ENCODE data around the gene IFITM10.

IFITM10 gene

DNA sequence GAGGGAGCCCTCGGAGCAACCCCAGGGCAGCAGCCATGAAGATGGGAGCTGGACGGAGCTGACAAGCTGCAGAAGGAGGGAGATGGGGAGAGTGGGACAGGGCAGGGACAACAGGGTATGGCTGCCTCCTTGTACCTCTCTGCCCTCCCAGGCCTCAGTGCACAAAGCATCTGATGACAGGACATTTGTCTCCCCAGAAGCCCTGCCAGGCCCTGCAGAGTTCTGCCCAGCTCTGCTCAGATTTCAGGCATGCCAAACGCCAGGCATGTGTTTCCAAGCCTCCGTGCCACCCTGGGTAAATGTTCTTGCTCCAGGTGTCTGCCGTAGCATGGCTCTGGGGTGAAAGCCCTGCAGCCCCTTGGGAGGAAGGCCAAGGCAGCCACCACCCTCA is 1.1 kb upstream of the IFITM10 start:
- TF ChIP-seq, protein P1, sequence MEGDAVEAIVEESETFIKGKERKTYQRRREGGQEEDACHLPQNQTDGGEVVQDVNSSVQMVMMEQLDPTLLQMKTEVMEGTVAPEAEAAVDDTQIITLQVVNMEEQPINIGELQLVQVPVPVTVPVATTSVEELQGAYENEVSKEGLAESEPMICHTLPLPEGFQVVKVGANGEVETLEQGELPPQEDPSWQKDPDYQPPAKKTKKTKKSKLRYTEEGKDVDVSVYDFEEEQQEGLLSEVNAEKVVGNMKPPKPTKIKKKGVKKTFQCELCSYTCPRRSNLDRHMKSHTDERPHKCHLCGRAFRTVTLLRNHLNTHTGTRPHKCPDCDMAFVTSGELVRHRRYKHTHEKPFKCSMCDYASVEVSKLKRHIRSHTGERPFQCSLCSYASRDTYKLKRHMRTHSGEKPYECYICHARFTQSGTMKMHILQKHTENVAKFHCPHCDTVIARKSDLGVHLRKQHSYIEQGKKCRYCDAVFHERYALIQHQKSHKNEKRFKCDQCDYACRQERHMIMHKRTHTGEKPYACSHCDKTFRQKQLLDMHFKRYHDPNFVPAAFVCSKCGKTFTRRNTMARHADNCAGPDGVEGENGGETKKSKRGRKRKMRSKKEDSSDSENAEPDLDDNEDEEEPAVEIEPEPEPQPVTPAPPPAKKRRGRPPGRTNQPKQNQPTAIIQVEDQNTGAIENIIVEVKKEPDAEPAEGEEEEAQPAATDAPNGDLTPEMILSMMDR (IDR thresholded peaks at IDR 0.05; ENCODE audit: low read depth, low read length), result no peak
- no peak overlapping the region for H3K4me3 ChIP-seq (ENCODE audit: low read depth, low read length)
- in situ Hi-C loops (cut with HindIII; ENCODE audit: low sequenced_read_pairs), result no loop called here
- DNase-seq (ENCODE audit: low read depth, low spot score), result no peak

GRCh38 chr11:1750840-1751530 is 590 bp upstream of the IFITM10 start:
- DNase-seq (ENCODE audit: low read depth, low spot score), result no peak
- TF ChIP-seq, protein P1 (IDR thresholded peaks at IDR 0.05; ENCODE audit: low read depth, low read length), result no peak
- in situ Hi-C loops (cut with HindIII; ENCODE audit: low sequenced_read_pairs), result no loop called here
- no peak overlapping the region for H3K4me3 ChIP-seq (ENCODE audit: low read depth, low read length)

DNA sequence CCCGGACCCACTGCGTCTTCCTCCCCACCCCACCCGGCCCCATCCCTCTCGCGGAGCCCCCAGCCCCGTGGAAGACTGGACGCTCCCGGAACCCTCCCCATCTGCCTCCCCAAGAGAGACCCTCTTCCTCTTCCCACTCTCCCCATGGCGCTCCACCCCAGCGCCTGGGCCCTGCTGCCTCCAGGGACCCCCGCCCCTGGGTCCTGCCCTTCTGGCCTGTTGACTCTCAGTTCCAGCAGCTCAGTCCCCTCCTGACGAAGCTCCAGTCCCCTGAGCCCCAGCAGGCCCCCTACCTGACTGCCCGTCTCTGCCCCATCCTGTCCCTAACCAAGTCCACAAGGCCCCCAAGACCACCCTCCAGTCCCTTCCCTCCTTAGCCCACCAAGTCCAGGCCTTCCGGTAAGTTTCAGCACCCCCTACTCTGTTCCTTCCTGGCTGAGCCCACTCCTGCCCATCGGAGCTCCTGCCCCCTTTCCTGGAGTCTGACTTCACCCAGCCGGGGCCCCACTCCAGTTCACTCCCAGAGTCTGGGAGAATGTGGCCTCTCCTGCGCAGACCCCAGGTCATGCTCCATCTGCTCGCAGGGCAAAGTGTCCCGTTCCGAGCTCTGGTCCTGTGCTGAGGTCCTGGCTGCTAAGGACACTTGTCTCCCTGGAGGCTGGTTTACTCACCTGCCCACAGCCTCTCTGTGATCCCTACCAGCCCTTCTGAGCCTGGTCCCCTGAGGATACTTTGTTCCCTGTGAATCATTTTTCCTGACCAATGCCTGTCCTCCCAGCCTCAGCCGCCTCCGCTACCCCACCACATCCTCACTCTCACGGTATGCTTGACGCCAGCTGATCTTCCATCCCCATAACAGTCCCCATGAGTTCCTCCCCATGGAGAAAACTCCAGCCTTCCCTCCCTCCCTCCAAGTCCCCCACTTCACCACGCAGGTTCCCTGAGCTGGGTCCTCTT is 722 bp downstream of the IFITM10 start:
- TF ChIP-seq, protein P1 (IDR thresholded peaks at IDR 0.05; ENCODE audit: low read depth, low read length), result no peak
- peak; percentile 67 for DNase-seq (ENCODE audit: low read depth, low spot score)
- in situ Hi-C loops (cut with HindIII; ENCODE audit: low sequenced_read_pairs), result no loop called here
- H3K4me3 ChIP-seq (ENCODE audit: low read depth, low read length), result peak overlapping the region; percentile 48

DNA sequence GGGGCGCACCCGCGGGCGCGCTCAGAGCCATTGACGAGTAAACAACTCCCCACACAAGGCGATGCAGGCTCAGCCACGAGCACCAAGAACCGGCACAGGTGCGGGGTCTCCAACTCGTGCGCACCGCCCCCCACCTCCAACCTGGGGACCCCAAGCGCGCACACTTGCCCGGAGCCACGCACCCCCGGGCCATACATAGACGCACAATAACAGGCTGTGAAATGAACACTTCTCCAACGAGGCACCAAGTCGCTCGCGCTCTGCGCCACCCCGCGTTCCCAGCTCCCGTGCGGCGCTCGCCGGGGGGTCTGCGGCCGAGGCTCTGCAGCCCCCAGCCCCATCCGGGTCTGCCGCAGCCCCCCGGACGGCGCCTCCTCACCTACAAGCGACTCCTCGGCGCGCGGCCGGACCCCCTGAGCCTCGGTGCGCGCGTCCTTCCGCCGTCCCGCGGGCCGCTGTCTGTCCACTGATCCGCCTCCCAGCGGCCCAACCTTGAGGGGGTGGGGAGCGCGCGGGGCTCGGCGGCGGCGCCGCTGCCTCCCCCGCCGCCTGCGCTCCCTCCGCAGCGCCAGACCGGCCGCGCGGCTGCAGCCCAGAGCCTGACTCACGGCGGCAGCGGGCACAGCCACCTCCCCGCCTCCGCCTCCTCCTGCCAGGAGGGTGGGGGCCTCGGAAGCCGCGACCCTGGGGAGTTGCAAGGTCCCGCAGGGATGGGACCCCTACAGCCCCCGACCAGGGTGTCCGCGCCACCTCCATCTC is 1.6 kb downstream of the IFITM10 start:
- DNase-seq (ENCODE audit: low read depth, low spot score), result no peak
- peak overlapping the region; percentile 48 for H3K4me3 ChIP-seq (ENCODE audit: low read depth, low read length)
- TF ChIP-seq, protein P1 (IDR thresholded peaks at IDR 0.05; ENCODE audit: low read depth, low read length), result no peak
- in situ Hi-C loops (cut with HindIII; ENCODE audit: low sequenced_read_pairs), result no loop called here

- in situ Hi-C loops (cut with HindIII; ENCODE audit: low sequenced_read_pairs), result no loop called here
- DNase-seq (ENCODE audit: low read depth, low spot score), result no peak
- TF ChIP-seq, protein P1 (IDR thresholded peaks at IDR 0.05; ENCODE audit: low read depth, low read length), result no peak
- peak overlapping the region; percentile 48 for H3K4me3 ChIP-seq (ENCODE audit: low read depth, low read length)
Measured at GRCh38 chr11:1747753-1748635, 2.4 kb downstream of the IFITM10 start.
